Urothelium cell line (cell line): ENCODE data around the gene SLC24A3.

Experiments
- DNase-seq: peaks from one replicate; pipeline ENCODE4 v3.0.0; 2011; ENCODE audit warnings: low spot score, mixed read lengths
- FAIRE-seq: peaks from 2 replicates; lab custom pipeline; 2011; peaks lifted over from hg19 to GRCh38; lab: Jason Lieb, UNC

SLC24A3 gene

GRCh38 chr20:19449051-19449450, 236.6 kb downstream of the SLC24A3 start:
- no peak for FAIRE-seq

DNA sequence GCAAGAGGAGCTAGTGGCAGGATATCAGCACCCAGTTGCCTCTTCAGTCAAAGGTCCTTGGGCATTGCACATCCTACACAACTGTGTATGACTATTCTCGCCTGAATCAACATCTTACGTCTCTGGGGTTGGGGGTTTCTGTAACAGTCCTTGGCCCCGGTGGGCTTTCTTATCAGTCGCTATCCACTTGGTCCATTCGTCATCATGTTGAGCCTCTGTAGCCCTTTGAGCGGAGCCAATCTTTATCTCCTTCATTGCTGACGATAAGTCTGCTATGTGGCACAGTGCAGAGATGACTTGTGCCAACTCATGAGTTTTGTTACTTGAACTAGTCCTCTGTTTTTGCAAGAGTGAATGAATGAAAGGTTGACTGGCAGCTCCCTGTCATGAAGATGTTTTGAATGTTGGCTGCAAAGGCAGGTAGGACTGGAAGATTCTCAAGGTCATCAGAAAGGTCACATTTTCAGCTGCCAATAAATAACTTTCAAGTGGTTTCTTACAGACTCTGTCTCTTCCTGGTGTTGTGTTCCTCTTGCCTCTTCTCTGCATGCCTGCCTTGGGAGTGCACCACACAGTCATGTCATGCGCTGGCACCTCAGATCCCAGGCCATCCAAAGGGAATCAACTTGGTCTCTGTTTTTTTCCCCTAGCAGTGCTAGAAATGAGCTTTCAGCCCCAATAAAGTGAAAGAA, 238.9 kb downstream of the SLC24A3 start:
- FAIRE-seq (no peak), DNase-seq (no peak)

More at GRCh38 chr20:19449051-19449450, 236.6 kb downstream of the SLC24A3 start:
- no peak for DNase-seq

DNA sequence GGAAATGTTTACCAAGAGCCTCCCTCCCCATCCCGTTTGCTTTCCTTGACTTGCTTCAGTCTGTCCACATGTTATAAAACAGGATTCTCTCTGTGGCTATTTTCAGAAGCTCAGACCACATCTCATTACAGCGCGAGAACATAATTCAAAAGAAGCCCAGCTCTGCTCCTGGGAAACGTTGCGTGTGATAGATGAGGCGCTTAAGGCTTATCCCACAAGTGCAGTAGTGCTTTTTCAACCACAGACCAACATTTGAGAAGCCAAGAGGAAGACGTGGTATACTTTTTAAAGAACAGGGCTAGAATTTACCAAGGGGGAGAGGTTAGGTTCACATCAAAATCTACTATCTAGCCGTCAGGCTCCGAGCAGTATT, 239.5 kb downstream of the SLC24A3 start:
- DNase-seq (no peak), FAIRE-seq (no peak)

- no peak for FAIRE-seq
- no peak for DNase-seq
These were observed 241.0 kb downstream of the SLC24A3 start for GRCh38 chr20:19453410-19453809.

DNA sequence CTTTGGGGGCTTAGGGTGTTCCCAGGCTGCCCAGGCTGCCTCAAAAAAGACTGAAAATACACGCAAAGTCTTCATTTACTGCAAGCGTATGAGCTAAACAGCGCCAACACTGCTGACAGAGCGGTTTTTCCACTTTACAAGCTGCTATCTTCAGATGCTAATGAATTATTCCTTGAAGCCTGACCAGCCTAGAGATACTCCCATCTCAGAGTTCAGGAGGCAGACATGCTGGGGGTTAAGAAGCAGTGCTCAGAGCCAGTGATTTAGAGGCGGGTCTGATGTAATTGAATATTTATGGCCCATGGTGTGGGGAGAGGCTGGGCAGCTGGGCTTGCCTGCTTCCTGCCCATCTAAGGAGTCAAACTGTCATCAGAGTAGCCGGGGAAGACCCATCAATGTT, 241.4 kb downstream of the SLC24A3 start:
- FAIRE-seq: no peak
- no peak for DNase-seq

DNA sequence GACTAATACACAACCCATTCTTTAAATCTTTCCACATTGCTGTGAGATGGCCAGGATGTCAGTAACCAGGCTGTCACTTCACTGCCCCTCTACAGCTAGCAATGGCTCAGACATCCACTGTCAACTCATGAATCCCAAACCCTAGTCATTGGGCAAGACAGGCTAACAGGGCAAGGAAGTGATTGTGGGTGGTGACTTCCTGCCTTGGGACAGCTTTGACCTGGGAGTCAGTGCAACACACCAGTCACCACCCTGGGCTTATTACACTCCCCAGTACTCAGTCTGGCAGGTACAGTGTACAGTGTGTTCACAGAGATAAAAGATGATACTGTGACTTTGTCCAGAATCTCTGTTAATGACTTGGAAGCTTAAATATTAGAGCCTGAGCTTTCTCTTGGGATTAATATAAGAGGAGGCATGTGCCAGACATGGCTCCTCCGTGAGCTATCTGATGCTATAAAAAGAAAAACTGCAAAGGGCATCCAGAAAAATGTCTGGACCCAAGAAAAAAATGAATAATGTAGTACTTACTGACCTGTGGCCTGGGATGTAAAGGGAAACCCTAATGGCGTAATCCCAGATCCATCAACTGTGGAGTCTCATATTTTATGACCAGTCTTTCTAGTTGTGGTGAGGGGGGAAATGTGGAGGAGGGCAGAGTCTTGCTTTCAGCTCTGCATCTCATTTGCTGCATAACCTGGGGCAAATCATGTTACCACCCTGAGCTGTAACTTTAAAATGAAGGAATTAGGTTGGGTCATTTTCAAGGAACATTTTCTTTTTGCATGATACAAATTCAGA, 244.4 kb downstream of the SLC24A3 start:
- DNase-seq: no peak
- FAIRE-seq: no peak

GRCh38 chr20:19457611-19458010, 245.2 kb downstream of the SLC24A3 start:
- DNase-seq (no peak), FAIRE-seq (no peak)

- FAIRE-seq (no peak), DNase-seq (no peak)
These were observed 247.9 kb downstream of the SLC24A3 start for GRCh38 chr20:19460386-19460785.

- DNase-seq (no peak), FAIRE-seq (no peak)
These were observed 250.0 kb downstream of the SLC24A3 start for GRCh38 chr20:19462491-19462890.

- DNase-seq (no peak), FAIRE-seq (no peak)
These were observed 251.2 kb downstream of the SLC24A3 start for GRCh38 chr20:19463597-19463996.

GRCh38 chr20:19465536-19465935, 253.1 kb downstream of the SLC24A3 start:
- no peak for DNase-seq

DNA sequence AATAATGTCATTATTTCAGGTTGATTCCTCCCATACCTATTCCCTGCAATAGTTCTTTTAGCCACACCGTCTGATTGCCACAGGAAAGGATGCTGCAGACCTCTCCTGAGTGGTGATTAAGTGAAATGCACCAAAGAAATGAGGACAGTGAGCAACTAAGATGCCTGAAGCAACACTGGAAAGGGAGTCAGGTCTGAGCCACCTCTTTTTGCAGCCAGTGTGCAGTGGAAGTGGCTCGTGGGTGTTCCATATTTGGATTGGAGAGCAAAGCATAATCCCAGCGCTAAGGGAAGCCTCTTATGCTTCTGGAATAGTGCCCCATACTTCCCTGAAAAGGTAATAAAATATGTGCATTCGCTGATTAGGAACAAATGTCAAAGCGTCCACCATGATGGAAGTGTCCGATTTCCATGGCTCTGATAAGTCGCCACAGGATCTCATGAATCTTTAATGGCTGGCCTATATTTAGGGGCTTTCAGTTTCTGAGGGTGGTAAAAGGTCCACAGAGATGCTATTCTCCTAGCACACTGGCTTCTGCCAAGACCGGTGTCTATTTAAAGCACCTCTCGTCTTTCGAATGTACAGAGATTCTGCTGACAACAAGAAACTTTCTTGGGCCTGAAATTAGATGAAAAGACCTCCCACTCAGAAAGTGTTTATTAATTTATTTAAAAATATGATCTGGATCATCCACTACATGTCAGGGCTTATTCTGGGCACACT, 253.9 kb downstream of the SLC24A3 start:
- FAIRE-seq: no peak
- DNase-seq: no peak

More at GRCh38 chr20:19465536-19465935, 253.1 kb downstream of the SLC24A3 start:
- FAIRE-seq: no peak

GRCh38 chr20:19473216-19473921, 260.9 kb downstream of the SLC24A3 start:
- DNase-seq: no peak
- no peak for FAIRE-seq

DNA sequence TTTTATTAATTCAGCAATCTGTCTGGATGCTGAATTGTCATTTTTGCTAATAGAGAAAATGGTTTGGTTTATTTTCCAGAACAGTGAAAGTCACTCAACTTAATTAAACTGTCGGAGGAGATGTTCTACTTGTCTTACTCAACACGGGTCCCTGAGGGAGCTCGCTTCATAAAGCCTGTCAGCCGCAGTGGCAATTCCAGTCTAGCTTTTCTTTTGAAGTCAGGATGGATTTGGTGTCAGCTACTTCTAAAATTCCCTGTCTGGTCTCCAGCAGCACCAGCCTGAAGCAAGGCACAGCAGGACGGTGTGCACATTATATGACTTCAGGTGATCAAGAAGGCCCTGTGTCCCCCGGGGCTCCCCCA, 261.5 kb downstream of the SLC24A3 start:
- DNase-seq (no peak), FAIRE-seq (no peak)

DNA sequence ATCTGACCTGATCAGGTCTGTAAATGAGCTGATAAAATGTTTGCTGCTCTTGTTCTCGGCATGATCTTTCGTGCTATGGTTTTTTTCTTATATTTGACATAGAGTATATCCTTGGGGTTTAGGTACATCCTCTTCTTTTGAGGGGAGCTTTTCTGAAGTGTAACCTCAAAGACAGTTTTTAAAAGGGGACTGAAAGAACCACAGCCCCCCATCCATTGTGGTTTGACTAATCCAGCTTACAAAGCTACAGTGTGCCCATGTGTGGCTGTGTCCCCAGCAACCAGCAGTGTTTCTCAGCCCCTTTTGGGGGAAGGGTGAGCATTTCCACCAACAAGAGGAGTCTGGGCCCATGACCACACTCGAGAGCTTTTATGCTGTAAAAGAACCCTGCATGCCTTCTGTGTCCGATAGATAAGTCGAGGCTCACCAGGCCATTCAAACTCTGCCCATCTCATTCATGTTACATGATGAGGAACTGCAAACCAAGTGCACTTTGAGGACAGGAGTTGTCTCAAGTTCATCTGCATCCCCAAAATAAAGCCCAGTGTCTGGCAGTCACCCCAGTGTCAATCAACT, 266.0 kb downstream of the SLC24A3 start:
- DNase-seq: no peak
- FAIRE-seq: no peak

GRCh38 chr20:19482726-19483125, 270.3 kb downstream of the SLC24A3 start:
- DNase-seq (no peak), FAIRE-seq (no peak)

DNA sequence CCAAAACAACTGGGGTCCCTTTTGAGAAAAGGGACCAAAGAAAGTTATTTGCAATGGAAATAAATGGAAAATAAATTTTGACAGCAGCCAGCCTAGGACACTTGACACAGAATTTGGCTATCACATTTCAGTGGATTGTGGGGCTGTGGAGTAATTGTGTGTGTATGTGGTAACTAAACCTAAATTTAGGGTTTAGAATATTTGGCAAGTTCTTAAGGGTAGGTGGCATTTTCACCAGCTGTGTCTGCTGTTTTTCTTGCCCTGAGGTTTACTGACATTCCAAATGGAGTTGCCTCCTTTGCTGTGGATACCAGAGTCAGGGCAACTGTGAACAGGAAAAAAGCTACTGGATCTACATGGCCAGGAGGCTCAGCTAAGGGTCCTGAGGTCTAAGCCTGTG, 270.9 kb downstream of the SLC24A3 start:
- FAIRE-seq: no peak
- DNase-seq: no peak

GRCh38 chr20:19486446-19486845, 274.0 kb downstream of the SLC24A3 start:
- FAIRE-seq (no peak), DNase-seq (no peak)

- DNase-seq: no peak
- FAIRE-seq: no peak
These were observed 275.0 kb downstream of the SLC24A3 start for GRCh38 chr20:19487420-19487819.

GRCh38 chr20:19491241-19491640, 278.8 kb downstream of the SLC24A3 start:
- DNase-seq: no peak
- no peak for FAIRE-seq

DNA sequence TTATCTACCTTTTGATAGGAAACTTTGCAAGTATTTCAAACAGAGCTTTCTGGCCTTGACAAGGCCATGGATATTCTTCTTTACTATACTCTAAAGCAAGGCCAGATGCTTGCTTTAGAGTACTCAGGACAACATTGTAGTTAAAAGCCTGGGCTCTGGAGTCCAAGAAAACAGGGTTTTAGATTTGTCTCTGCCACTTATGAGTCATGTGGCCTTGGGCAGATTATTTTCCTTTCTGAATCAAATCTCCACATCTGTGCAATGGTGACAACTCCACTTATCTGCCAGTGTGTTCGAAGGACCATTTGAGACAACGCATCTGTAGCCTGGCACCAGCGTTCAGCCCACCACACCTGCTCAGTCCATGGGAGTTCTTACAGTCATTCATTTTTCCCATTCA, 279.7 kb downstream of the SLC24A3 start:
- FAIRE-seq (no peak), DNase-seq (no peak)
